Esophagus squamous epithelium (tissue), 5 donors: ENCODE results near the gene DUS1L. TPM values are rescaled to one million over a fixed set of nuclear protein-coding genes. Genes with fewer than 3 reads are reported as not detected.

Experiments
- DNase-seq: peaks from one replicate; lab custom pipeline; 2025; lab: John Stamatoyannopoulos, UW
- H3K27ac ChIP-seq, 4 donors: fragments of 200-600 bp; sonication (generic); one replicate each; pipeline ENCODE4 v1.5.1; 2016 to 2019; ENCODE audit warnings: mild to moderate bottlenecking in 1 of 4
- H3K27me3 ChIP-seq, 4 donors: fragments of 200-600 bp; sonication (generic); 1 replicate in 3 of 4; 2 replicates in 1 of 4; pipeline versions ENCODE4 v1.5.1 to v1.6.0; 2017 to 2021; ENCODE audit warnings: antibody characterized with exemption in 1 of 4
- H3K36me3 ChIP-seq, 3 donors: fragments of 200-600 bp; sonication (generic); one replicate each; pipeline ENCODE4 v1.5.1; 2016 to 2019
- H3K4me1 ChIP-seq, 3 donors: fragments of 200-600 bp; sonication (generic); one replicate each; pipeline ENCODE4 v1.5.1; 2017 to 2019
- H3K4me3 ChIP-seq, 4 donors: fragments of 200-600 bp; sonication (generic); 1 replicate in 3 of 4; 2 replicates in 1 of 4; pipeline ENCODE4 v1.5.1; 2016 to 2019; ENCODE audit warnings: mild to moderate bottlenecking in 2 of 4, moderate library complexity in 1 of 4
- H3K9me3 ChIP-seq, 3 donors: fragments of 200-600 bp; sonication (generic); one replicate each; pipeline ENCODE4 v1.5.1; 2016 to 2019
- POLR2A ChIP-seq, 4 donors: fragments of 450-650 bp; IDR thresholded peaks; one replicate each; pipeline ENCODE4 v1.6.1; 2017; ENCODE audit warnings: antibody characterized with exemption in 4 of 4, mild to moderate bottlenecking in 4 of 4, moderate library complexity in 3 of 4
- WGBS, 2 donors: methylation state at CpG; one replicate each; pipeline ENCODE4 v1.1.5; 2018; 5-methylcytosine and 5-hydroxymethylcytosine counted together
- intact Hi-C: fragments of 100-400 bp; cut with DNase I; formaldehyde crosslinking; loops from one replicate; pipeline ENCODE4 v1.15.0; 2022
- total RNA-seq, 4 donors: library from RNA; depleted of rRNA; stranded (reverse); fragments of >200 nt; gene quantifications; one replicate each; pipeline ENCODE4 v1.1.0, GENCODE V29; 2016
- TF ChIP-seq, protein P1 (sequence below), 6 experiments: fragments of 450-650 bp in 4 of 6; fragments of 200-600 bp in 2 of 6; sonication (generic) in 2 of 6; IDR thresholded peaks; one replicate each; pipeline ENCODE4 v1.5.1; 2016 to 2019; ENCODE audit warnings: antibody characterized with exemption in 6 of 6, mild to moderate bottlenecking in 4 of 6, moderate library complexity in 4 of 6
- donor health status: DM: yes; HTN: yes; CAD: no.

DUS1L gene
- total RNA-seq, 4 donors from 2014 or later: 53.3 to 125 (median 105) TPM

DNA sequence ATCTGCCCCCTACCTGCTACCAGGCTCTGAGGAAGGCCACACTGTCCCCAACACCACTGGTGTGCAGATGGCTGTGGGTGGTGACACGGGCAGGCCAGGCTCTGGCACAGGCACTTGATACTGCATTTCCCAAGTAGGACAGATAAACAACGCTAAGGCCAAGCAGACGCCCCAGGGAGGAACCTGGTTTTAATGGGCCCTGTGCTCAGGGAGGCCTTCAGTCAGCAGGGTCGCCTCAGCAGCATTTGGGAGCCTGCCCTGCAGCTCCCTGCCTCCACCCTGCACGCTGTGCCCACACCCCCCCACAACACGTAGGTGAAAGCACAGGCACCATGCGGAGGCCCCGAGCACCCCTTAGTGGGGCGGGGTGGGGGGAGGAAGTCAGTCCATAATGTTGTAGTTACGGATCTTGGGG, 35.7 kb upstream of the DUS1L start:
- intact Hi-C loops: no loop called here
- Histone ChIP-seq H3K4me1 (peaks cover 58 to 82% (median 64%) of the 10 kb centered on the region in 3 donors), H3K9me3 (no peaks in the 10 kb centered on the region), H3K27me3 (no peaks in the 10 kb centered on the region), H3K27ac (peak overlapping the region in 2 of 4 donors; percentile 91 to 99), H3K36me3 (peaks cover 0 to 5% (median 0%) of the 10 kb centered on the region in 3 donors), H3K4me3 (no peak overlapping the region)
- DNase-seq: no peak
- TF ChIP-seq, protein P1, sequence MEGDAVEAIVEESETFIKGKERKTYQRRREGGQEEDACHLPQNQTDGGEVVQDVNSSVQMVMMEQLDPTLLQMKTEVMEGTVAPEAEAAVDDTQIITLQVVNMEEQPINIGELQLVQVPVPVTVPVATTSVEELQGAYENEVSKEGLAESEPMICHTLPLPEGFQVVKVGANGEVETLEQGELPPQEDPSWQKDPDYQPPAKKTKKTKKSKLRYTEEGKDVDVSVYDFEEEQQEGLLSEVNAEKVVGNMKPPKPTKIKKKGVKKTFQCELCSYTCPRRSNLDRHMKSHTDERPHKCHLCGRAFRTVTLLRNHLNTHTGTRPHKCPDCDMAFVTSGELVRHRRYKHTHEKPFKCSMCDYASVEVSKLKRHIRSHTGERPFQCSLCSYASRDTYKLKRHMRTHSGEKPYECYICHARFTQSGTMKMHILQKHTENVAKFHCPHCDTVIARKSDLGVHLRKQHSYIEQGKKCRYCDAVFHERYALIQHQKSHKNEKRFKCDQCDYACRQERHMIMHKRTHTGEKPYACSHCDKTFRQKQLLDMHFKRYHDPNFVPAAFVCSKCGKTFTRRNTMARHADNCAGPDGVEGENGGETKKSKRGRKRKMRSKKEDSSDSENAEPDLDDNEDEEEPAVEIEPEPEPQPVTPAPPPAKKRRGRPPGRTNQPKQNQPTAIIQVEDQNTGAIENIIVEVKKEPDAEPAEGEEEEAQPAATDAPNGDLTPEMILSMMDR (IDR thresholded peaks at IDR 0.05): no peak
- TF ChIP-seq POLR2A (IDR thresholded peaks at IDR 0.05): no peak
- 71% methylated on average over 7 of the region's 10 CpGs; no CpG with 5 or more reads in 1 of the 2 donors for WGBS, 2 donors

DNA sequence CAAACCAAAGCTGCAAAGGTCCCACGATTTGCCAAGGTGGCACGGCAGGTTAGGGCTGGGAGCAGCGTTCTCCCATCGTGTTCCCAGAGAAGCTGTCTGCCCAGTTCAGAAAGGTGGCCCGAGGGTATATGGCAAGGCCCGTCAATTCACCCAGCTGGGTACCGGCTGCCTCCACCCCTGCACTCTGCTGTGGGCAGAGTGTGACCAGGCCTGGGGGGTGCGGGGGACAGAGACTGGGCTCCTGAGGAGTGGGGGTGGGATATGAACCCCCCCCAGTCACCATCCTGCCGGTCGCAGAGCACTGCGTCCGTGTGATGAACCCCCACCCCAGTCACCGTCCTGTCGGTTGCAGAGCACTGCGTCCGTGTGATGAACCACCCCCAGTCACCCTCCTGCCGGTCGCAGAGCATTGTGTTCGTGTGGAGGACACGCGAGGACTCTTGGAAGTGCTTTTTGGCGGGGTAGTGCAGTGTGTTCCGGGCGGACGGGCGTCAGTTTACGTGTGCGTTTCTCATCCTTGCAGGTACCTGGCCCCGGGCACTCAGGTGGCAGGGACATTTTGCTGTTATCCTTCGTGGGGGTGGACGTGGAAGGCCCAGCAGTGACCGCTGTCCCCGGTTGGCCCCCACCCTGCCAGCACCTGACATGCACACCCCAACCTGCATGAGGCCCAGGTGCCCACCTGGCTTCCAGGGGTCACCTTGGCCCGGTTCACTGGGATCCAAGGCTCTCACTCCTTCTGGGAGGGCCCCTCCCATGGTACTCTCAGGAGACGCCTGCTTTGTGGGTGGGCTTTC, 35.1 kb upstream of the DUS1L start:
- Histone ChIP-seq H3K4me3 (no peak overlapping the region), H3K4me1 (peaks cover 57 to 82% (median 59%) of the 10 kb centered on the region in 3 donors), H3K27me3 (no peaks in the 10 kb centered on the region), H3K27ac (peak overlapping the region; percentile 91 to 99 (median 98)), H3K9me3 (no peaks in the 10 kb centered on the region), H3K36me3 (peaks cover 0 to 11% (median 0%) of the 10 kb centered on the region in 3 donors)
- intact Hi-C loops: no loop called here
- DNase-seq: no peak
- WGBS, 2 donors: 62 to 80% methylated on average over 6 to 8 of the region's 35 CpGs
- TF ChIP-seq POLR2A (IDR thresholded peaks at IDR 0.05): no peak
- TF ChIP-seq, protein P1 (IDR thresholded peaks at IDR 0.05): no peak

DNA sequence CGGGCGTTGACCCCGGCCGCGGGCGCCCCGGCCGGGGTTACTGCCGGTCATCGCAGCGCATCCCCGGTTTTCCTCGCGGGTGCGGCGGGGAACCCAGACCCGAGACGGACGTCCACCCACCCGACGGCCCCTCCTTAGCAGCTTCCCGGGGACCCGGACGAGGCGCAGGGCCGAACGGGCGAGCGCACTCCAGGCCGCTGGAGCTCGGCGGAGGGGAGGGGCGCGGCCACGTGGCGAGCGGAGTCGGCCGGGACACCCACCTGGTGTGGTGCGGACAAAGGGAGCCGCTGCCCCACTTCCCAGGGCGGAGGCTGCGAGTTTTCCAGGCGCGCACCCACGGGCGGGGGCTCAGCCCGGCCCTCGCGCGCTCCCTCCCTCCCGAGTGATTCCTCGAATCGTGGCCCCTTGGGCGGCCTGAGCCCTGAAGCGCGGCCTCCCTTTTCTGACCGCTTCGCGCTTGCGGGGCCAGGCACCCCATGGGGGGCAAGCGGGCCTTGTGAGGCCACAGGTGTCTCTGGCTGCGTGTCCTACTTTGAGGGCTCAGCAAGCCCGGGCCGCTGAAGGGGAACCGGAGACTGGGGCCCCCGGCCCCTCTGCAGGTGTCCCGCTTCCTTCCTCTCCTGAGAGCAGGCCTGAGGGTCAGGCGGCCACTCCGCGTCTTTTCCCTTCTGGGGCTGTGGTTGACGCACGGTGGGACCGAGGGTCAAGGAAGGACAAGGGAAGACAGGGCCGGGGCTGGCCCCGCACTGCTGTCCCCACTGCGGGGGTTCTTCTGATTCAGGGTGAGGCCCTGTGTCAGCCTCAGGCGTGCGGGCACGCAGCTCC, 33.5 kb upstream of the DUS1L start:
- Histone ChIP-seq H3K4me3 (peak overlapping the region; percentile 60 to 95 (median 86)), H3K27me3 (no peaks in the 10 kb centered on the region), H3K27ac (peak overlapping the region; percentile 91 to 99 (median 98)), H3K9me3 (no peaks in the 10 kb centered on the region), H3K36me3 (peaks cover 9 to 27% (median 12%) of the 10 kb centered on the region in 3 donors), H3K4me1 (peaks cover 44 to 74% (median 45%) of the 10 kb centered on the region in 3 donors)
- intact Hi-C loops: no loop called here
- WGBS, 2 donors: 22% methylated on average over 9 of the region's 80 CpGs; no CpG with 5 or more reads in 1 of the 2 donors
- TF ChIP-seq, protein P1 (IDR thresholded peaks at IDR 0.05): peak in 2 of 6 experiments; percentile 2 to 4
- no peak for TF ChIP-seq POLR2A (IDR thresholded peaks at IDR 0.05)
- no peak for DNase-seq

DNA sequence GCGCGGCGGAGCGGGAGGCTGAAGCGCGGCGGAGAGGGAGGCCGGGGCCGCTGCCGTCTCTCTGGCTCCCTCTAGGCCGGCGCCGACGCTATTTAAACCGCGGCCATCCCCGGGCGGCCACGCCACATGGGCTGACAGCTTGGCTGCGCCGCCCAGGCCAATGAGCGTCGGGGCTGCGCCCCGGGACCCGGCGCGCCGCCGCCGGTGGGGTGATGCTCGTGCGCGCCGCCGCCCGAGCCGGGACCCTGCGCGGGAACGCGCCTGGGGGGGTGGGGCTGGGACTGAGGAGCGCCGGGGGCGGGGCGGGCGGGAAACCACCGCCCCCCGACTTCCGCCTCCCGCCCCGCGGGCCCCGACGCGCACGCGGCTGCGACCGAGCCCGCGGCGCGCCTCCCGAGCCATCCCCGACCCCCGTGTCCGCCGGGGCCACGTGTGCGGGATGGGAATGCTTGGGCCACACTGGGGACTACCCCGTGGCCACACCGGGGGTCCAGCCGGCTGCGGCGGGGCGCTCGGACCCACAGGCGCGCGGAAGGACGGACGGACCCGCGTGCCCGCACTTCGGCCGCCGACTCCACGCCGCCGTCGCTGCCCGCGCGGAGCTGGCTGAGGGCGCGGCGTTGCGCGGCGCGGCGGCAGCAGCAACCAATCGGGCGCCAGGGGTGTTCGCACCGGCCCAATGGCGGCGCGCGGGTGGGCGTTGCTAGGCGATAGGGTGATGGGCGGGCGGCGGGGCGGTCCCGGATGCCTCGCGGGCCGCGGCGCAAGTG, 32.8 kb upstream of the DUS1L start, which contains the start of gene FASN:
Gene FASN, minus strand, starts transcription at position 68 of the 770 bp plus-strand sequence. CDS start 1,791 bp downstream, outside the sequence.
- Histone ChIP-seq H3K9me3 (no peaks in the 10 kb centered on the region), H3K4me1 (peaks cover 36 to 66% (median 38%) of the 10 kb centered on the region in 3 donors), H3K36me3 (peaks cover 17 to 34% (median 20%) of the 10 kb centered on the region in 3 donors), H3K27me3 (no peaks in the 10 kb centered on the region), H3K4me3 (peak within 1 kb of the TSS; percentile 60 to 95 (median 86)), H3K27ac (peak within 1 kb of the TSS; percentile 91 to 99 (median 98))
- intact Hi-C loops: no loop called here
- no CpG with 5 or more reads among the region's 124 CpGs for WGBS, 2 donors
- peak in 3 of 4 donors; percentile 96 to 99 (median 97) for TF ChIP-seq POLR2A (IDR thresholded peaks at IDR 0.05)
- TF ChIP-seq, protein P1 (IDR thresholded peaks at IDR 0.05): peak in 3 of 6 experiments; percentile 50 to 55 (median 52)
- DNase-seq: peak; percentile 58
